ENCODE results near the gene RBP5.

- TF ChIP-seq CTCF (conservative IDR thresholded peaks at IDR 0.05 in 1 of 2, IDR thresholded peaks at IDR 0.05 in 1 of 2; ENCODE audit: low read depth in 1 of 2, low read length in 2 of 2) (peak; percentile 95 to 96), EZH2 (IDR thresholded peaks at IDR 0.05; ENCODE audit: low read length, missing control alignments) (no peak)
These were observed 19.7 kb downstream of the RBP5 start, which contains the start of gene C1RL for GRCh38 chr12:7108796-7109571.

Data from fibroblast of lung (primary cell).